ENCODE measurements around the gene RAB3IL1.

RAB3IL1 gene

GRCh38 chr11:61899146-61899841, 18.1 kb downstream of the RAB3IL1 start:
- DNase-seq = peak; percentile 94
- CTCF ChIA-PET = interaction anchor here (0.7 to 10.4 kb wide), 33 partner anchors 9 to 224 kb away, joined by 3 to 261 read pairs (median 4); partner anchors contain the start of gene BEST1
- H3K27ac Mint-ChIP-seq = peak overlapping the region; percentile 19
- no peak overlapping the region for H3K4me3 Mint-ChIP-seq
- H3K36me3 Mint-ChIP-seq = no peaks in the 10 kb centered on the region
- peaks cover 16% of the 10 kb centered on the region for H3K27me3 Mint-ChIP-seq
- peaks cover 6% of the 10 kb centered on the region for H3K4me1 Mint-ChIP-seq
- no peaks in the 10 kb centered on the region for H3K9me3 Mint-ChIP-seq

- CTCF ChIA-PET = interaction anchor here (0.7 to 10.4 kb wide), 32 partner anchors 10 to 413 kb away, joined by 3 to 261 read pairs (median 4); partner anchors contain the start of genes BEST1 and RAB3IL1
- no peak for DNase-seq
- H3K27ac Mint-ChIP-seq = no peak overlapping the region
- H3K36me3 Mint-ChIP-seq = no peaks in the 10 kb centered on the region
- H3K9me3 Mint-ChIP-seq = no peaks in the 10 kb centered on the region
- peaks cover 16% of the 10 kb centered on the region for H3K27me3 Mint-ChIP-seq
- no peak overlapping the region for H3K4me3 Mint-ChIP-seq
- peaks cover 6% of the 10 kb centered on the region for H3K4me1 Mint-ChIP-seq
Observed at GRCh38 chr11:61898247-61898582, 19.2 kb downstream of the RAB3IL1 start.

GRCh38 chr11:61897387-61898246, 19.7 kb downstream of the RAB3IL1 start:
- no peaks in the 10 kb centered on the region for H3K9me3 Mint-ChIP-seq
- H3K4me1 Mint-ChIP-seq = peaks cover 6% of the 10 kb centered on the region
- H3K27ac Mint-ChIP-seq = no peak overlapping the region
- peak; percentile 85 for DNase-seq
- CTCF ChIA-PET = interaction anchor here (0.7 to 10.4 kb wide), 33 partner anchors 9 to 414 kb away, joined by 3 to 261 read pairs (median 4); partner anchors contain the start of genes BEST1 and RAB3IL1
- H3K4me3 Mint-ChIP-seq = no peak overlapping the region
- peaks cover 22% of the 10 kb centered on the region for H3K27me3 Mint-ChIP-seq
- no peaks in the 10 kb centered on the region for H3K36me3 Mint-ChIP-seq

GRCh38 chr11:61896665-61897386, 20.5 kb downstream of the RAB3IL1 start:
- peaks cover 30% of the 10 kb centered on the region for H3K27me3 Mint-ChIP-seq
- no peak overlapping the region for H3K4me3 Mint-ChIP-seq
- CTCF ChIA-PET = interaction anchor here (0.7 to 10.4 kb wide), 16 partner anchors 9 to 415 kb away, joined by 3 to 261 read pairs (median 4); partner anchors contain the start of gene BEST1
- DNase-seq = no peak
- H3K27ac Mint-ChIP-seq = no peak overlapping the region
- H3K4me1 Mint-ChIP-seq = peaks cover 6% of the 10 kb centered on the region
- H3K9me3 Mint-ChIP-seq = no peaks in the 10 kb centered on the region
- no peaks in the 10 kb centered on the region for H3K36me3 Mint-ChIP-seq

GRCh38 chr11:61895718-61896059, 21.7 kb downstream of the RAB3IL1 start:
- CTCF ChIA-PET = interaction anchor here (0.7 to 10.4 kb wide), 5 partner anchors 17 to 213 kb away, joined by 3 to 261 read pairs (median 116); partner anchors contain the start of gene BEST1
- no peak overlapping the region for H3K27ac Mint-ChIP-seq
- H3K4me3 Mint-ChIP-seq = no peak overlapping the region
- peaks cover 34% of the 10 kb centered on the region for H3K27me3 Mint-ChIP-seq
- no peak for DNase-seq
- H3K4me1 Mint-ChIP-seq = peaks cover 9% of the 10 kb centered on the region
- H3K9me3 Mint-ChIP-seq = no peaks in the 10 kb centered on the region
- no peaks in the 10 kb centered on the region for H3K36me3 Mint-ChIP-seq

- H3K27me3 Mint-ChIP-seq = peaks cover 39% of the 10 kb centered on the region
- H3K27ac Mint-ChIP-seq = no peak overlapping the region
- CTCF ChIA-PET = interaction anchor here (6.3 to 10.4 kb wide), 3 partner anchors 53 to 213 kb away, joined by 116 to 261 read pairs (median 176); partner anchors contain the start of gene BEST1
- H3K36me3 Mint-ChIP-seq = no peaks in the 10 kb centered on the region
- no peak overlapping the region for H3K4me3 Mint-ChIP-seq
- DNase-seq = no peak
- peaks cover 9% of the 10 kb centered on the region for H3K4me1 Mint-ChIP-seq
- no peaks in the 10 kb centered on the region for H3K9me3 Mint-ChIP-seq
Observed at GRCh38 chr11:61895046-61895717, 22.2 kb downstream of the RAB3IL1 start.

GRCh38 chr11:61893981-61894380, 23.4 kb downstream of the RAB3IL1 start:
- Mint-ChIP-seq H3K9me3 (no peaks in the 10 kb centered on the region), H3K36me3 (no peaks in the 10 kb centered on the region), H3K4me1 (peaks cover 4% of the 10 kb centered on the region), H3K4me3 (no peak overlapping the region), H3K27me3 (peaks cover 48% of the 10 kb centered on the region), H3K27ac (no peak overlapping the region)
- CTCF ChIA-PET = no interaction called here
- no peak for DNase-seq

GRCh38 chr11:61892085-61892370, 25.3 kb downstream of the RAB3IL1 start:
- Mint-ChIP-seq H3K9me3 (no peaks in the 10 kb centered on the region), H3K27me3 (peaks cover 54% of the 10 kb centered on the region), H3K36me3 (no peaks in the 10 kb centered on the region), H3K4me1 (peaks cover 3% of the 10 kb centered on the region), H3K27ac (no peak overlapping the region), H3K4me3 (peak overlapping the region; percentile 61)
- CTCF ChIA-PET = interaction anchor here (1.1 to 2.0 kb wide), 2 partner anchors 94 to 190 kb away, joined by 3 to 11 read pairs; no protein-coding TSS in a partner anchor
- DNase-seq = no peak

GRCh38 chr11:61891331-61892084, 25.9 kb downstream of the RAB3IL1 start, which contains the start of gene FADS3:
TSS of gene FADS3 (minus strand) at chr11:61891545. CDS start at chr11:61891381, 164 bp downstream.
- H3K4me1 Mint-ChIP-seq = peaks cover 3% of the 10 kb centered on the region
- peak within 1 kb of the TSS; percentile 81 for H3K4me3 Mint-ChIP-seq
- CTCF ChIA-PET = interaction anchor here (0.8 to 2.0 kb wide), 3 partner anchors 94 to 190 kb away, joined by 3 to 11 read pairs (median 3); no protein-coding TSS in a partner anchor
- peaks cover 54% of the 10 kb centered on the region for H3K27me3 Mint-ChIP-seq
- no peaks in the 10 kb centered on the region for H3K36me3 Mint-ChIP-seq
- DNase-seq = peak; percentile 81
- no peak within 1 kb of the TSS for H3K27ac Mint-ChIP-seq
- no peaks in the 10 kb centered on the region for H3K9me3 Mint-ChIP-seq

GRCh38 chr11:61890529-61891330, 26.6 kb downstream of the RAB3IL1 start:
- peak overlapping the region; percentile 81 for H3K4me3 Mint-ChIP-seq
- H3K27me3 Mint-ChIP-seq = peaks cover 47% of the 10 kb centered on the region
- H3K9me3 Mint-ChIP-seq = no peaks in the 10 kb centered on the region

GRCh38 chr11:61889831-61890230, 27.5 kb downstream of the RAB3IL1 start:
- H3K9me3 Mint-ChIP-seq = no peaks in the 10 kb centered on the region
- H3K36me3 Mint-ChIP-seq = no peaks in the 10 kb centered on the region
- no peak overlapping the region for H3K27ac Mint-ChIP-seq
- peak overlapping the region; percentile 56 for H3K4me3 Mint-ChIP-seq
- CTCF ChIA-PET = interaction anchor here (0.6 to 1.8 kb wide), 5 partner anchors 19 to 219 kb away, joined by 3 to 6 read pairs (median 4); no protein-coding TSS in a partner anchor
- H3K4me1 Mint-ChIP-seq = peaks cover 3% of the 10 kb centered on the region
- H3K27me3 Mint-ChIP-seq = peaks cover 47% of the 10 kb centered on the region
- no peak for DNase-seq

More at GRCh38 chr11:61890529-61891330, 26.6 kb downstream of the RAB3IL1 start:
- no peaks in the 10 kb centered on the region for H3K36me3 Mint-ChIP-seq
- peak; percentile 67 for DNase-seq
- H3K4me1 Mint-ChIP-seq = peaks cover 3% of the 10 kb centered on the region
- CTCF ChIA-PET = interaction anchor here (0.8 to 1.1 kb wide), 3 partner anchors 20 to 94 kb away, joined by 3 read pairs; no protein-coding TSS in a partner anchor
- H3K27ac Mint-ChIP-seq = no peak overlapping the region

- Mint-ChIP-seq H3K4me1 (peaks cover 3% of the 10 kb centered on the region), H3K36me3 (no peaks in the 10 kb centered on the region), H3K9me3 (no peaks in the 10 kb centered on the region), H3K27ac (no peak overlapping the region), H3K27me3 (peaks cover 44% of the 10 kb centered on the region), H3K4me3 (no peak overlapping the region)
- no peak for DNase-seq
- CTCF ChIA-PET = interaction anchor here (1.2 to 1.8 kb wide), 3 partner anchors 10 to 220 kb away, joined by 4 to 6 read pairs (median 5); no protein-coding TSS in a partner anchor
Observed at GRCh38 chr11:61888590-61888989, 28.8 kb downstream of the RAB3IL1 start.

Data from activated naive CD4-positive, alpha-beta T cell treated with anti-CD3 and anti-CD28 coated beads, Interleukin-2, amount 10 ng/mL, durations not matched to agents 7 days and 5 days (primary cell).